NT2/D1 (cell line): ENCODE data around the gene CD300LG.
"Not testable (repeated sequence)": the region's sequence is repeated elsewhere in the genome, so short reads cannot be mapped to it uniquely, and the experiment has no call there.

Experiments used
- DNase-seq: peaks from one replicate; pipeline ENCODE4 v3.0.0-alpha.2; 2011; ENCODE audit warnings: low read depth, low spot score
- H3K27me3 ChIP-seq: 2 replicates; pipeline ENCODE4 v1.6.0; 2011; ENCODE audit warnings: mild to moderate bottlenecking; ENCODE audit not compliant: insufficient read length, insufficient read depth
- H3K36me3 ChIP-seq: 2 replicates; pipeline ENCODE4 v1.6.1; 2011; ENCODE audit warnings: mild to moderate bottlenecking, low read length, mixed read lengths; ENCODE audit not compliant: insufficient read depth, insufficient read length
- H3K4me1 ChIP-seq: 2 replicates; pipeline ENCODE4 v1.5.1; 2011; ENCODE audit not compliant: insufficient read depth, insufficient read length
- H3K4me3 ChIP-seq: 2 replicates; pipeline ENCODE4 v1.5.1; 2011; ENCODE audit warnings: low read depth; ENCODE audit not compliant: insufficient read length
- H3K9ac ChIP-seq: 2 replicates; pipeline ENCODE4 v1.6.0; 2011; ENCODE audit warnings: low read depth; ENCODE audit not compliant: insufficient read length
- H3K9me3 ChIP-seq: 2 replicates; pipeline ENCODE4 v1.5.1; 2011; ENCODE audit warnings: mild to moderate bottlenecking, low read length; ENCODE audit not compliant: insufficient read depth
- SUZ12 ChIP-seq: IDR thresholded peaks from 2 replicates; pipeline ENCODE4 v1.6.1; 2011; ENCODE audit not compliant: insufficient read length, insufficient read depth; ENCODE audit errors: extremely low read depth
- YY1 ChIP-seq: IDR thresholded peaks from 2 replicates; pipeline ENCODE4 v1.6.1; 2011; ENCODE audit not compliant: insufficient read length, insufficient read depth
- ZNF274 ChIP-seq: IDR thresholded peaks from 2 replicates; pipeline ENCODE4 v1.6.1; 2011; ENCODE audit warnings: mild to moderate bottlenecking, low read depth, low read length

Gene CD300LG

GRCh38 chr17:43881758-43882505 is 35.0 kb downstream of the CD300LG start:
- Histone ChIP-seq H3K4me3 (no peak overlapping the region), H3K36me3 (peaks cover 26% of the 10 kb centered on the region), H3K4me1 (peaks cover 15% of the 10 kb centered on the region), H3K9ac (no peak overlapping the region), H3K9me3 (no peaks in the 10 kb centered on the region), H3K27me3 (no peaks in the 10 kb centered on the region)
- no peak for DNase-seq
- TF ChIP-seq YY1 (no peak), SUZ12 (no peak), ZNF274 (no peak)

GRCh38 chr17:43882761-43883415 is 35.9 kb downstream of the CD300LG start:
- no peak for DNase-seq
- Histone ChIP-seq H3K9ac (no peak overlapping the region), H3K27me3 (no peaks in the 10 kb centered on the region), H3K4me3 (no peak overlapping the region), H3K9me3 (no peaks in the 10 kb centered on the region), H3K36me3 (peaks cover 16% of the 10 kb centered on the region), H3K4me1 (peaks cover 15% of the 10 kb centered on the region)
- no peak for TF ChIP-seq YY1
- TF ChIP-seq ZNF274: no peak
- no peak for TF ChIP-seq SUZ12

GRCh38 chr17:43888548-43888947 is 41.6 kb downstream of the CD300LG start:
- H3K27me3 ChIP-seq: no peaks in the 10 kb centered on the region
- no peak for TF ChIP-seq ZNF274
- no peak for TF ChIP-seq SUZ12
- no peak for TF ChIP-seq YY1

GRCh38 chr17:43890240-43890639 is 43.3 kb downstream of the CD300LG start:
- TF ChIP-seq SUZ12 (no peak), YY1 (no peak), ZNF274 (no peak)

More at GRCh38 chr17:43888548-43888947, 41.6 kb downstream of the CD300LG start:
- Histone ChIP-seq H3K36me3 (no peaks in the 10 kb centered on the region), H3K4me1 (peaks cover 8% of the 10 kb centered on the region), H3K9ac (no peak overlapping the region), H3K4me3 (no peak overlapping the region), H3K9me3 (no peaks in the 10 kb centered on the region)
- DNase-seq: no peak

GRCh38 chr17:43891851-43892646 is 45.1 kb downstream of the CD300LG start:
- H3K27me3 ChIP-seq: no peaks in the 10 kb centered on the region
- no peaks in the 10 kb centered on the region for H3K9me3 ChIP-seq

More at GRCh38 chr17:43890240-43890639, 43.3 kb downstream of the CD300LG start:
- peaks cover 8% of the 10 kb centered on the region for H3K4me1 ChIP-seq
- H3K27me3 ChIP-seq: no peaks in the 10 kb centered on the region
- no peak overlapping the region for H3K4me3 ChIP-seq
- H3K36me3 ChIP-seq: peaks cover 4% of the 10 kb centered on the region
- DNase-seq: no peak
- H3K9me3 ChIP-seq: no peaks in the 10 kb centered on the region
- H3K9ac ChIP-seq: no peak overlapping the region

GRCh38 chr17:43892647-43892952 is 45.6 kb downstream of the CD300LG start:
- Histone ChIP-seq H3K27me3 (no peaks in the 10 kb centered on the region), H3K36me3 (peaks cover 6% of the 10 kb centered on the region), H3K9ac (peak overlapping the region; percentile 34), H3K4me1 (peaks cover 8% of the 10 kb centered on the region), H3K9me3 (no peaks in the 10 kb centered on the region), H3K4me3 (no peak overlapping the region)
- no peak for DNase-seq
- TF ChIP-seq YY1: no peak
- TF ChIP-seq SUZ12: no peak
- no peak for TF ChIP-seq ZNF274

More at GRCh38 chr17:43891851-43892646, 45.1 kb downstream of the CD300LG start:
- H3K4me1 ChIP-seq: peaks cover 8% of the 10 kb centered on the region
- peak; percentile 57 for DNase-seq
- H3K9ac ChIP-seq: peak overlapping the region; percentile 33
- no peak overlapping the region for H3K4me3 ChIP-seq
- peaks cover 6% of the 10 kb centered on the region for H3K36me3 ChIP-seq
- no peak for TF ChIP-seq YY1
- no peak for TF ChIP-seq ZNF274
- no peak for TF ChIP-seq SUZ12

- not testable (repeated sequence) for H3K4me1 ChIP-seq, H3K4me3 ChIP-seq, H3K36me3 ChIP-seq, H3K9ac ChIP-seq, H3K27me3 ChIP-seq, H3K9me3 ChIP-seq, DNase-seq
These were observed 47.5 kb downstream of the CD300LG start for GRCh38 chr17:43894494-43894893.
